Effector memory CD4-positive, alpha-beta T cell (primary cell): ENCODE measurements around the gene AKAP8.

Experiments used
- DNase-seq, 3 donors: peaks; one replicate each; pipeline ENCODE4 v3.0.0-alpha.2; 2020
- H3K27ac ChIP-seq: 2 replicates; pipeline ENCODE4 v1.7.0; 2013; ENCODE audit warnings: mild to moderate bottlenecking, low read length, moderate library complexity; ENCODE audit not compliant: insufficient read depth, poor library complexity, severe bottlenecking
- H3K27me3 ChIP-seq: replicated peaks from 2 replicates; pipeline ENCODE4 v1.7.0; 2013; ENCODE audit warnings: mild to moderate bottlenecking, low read length; ENCODE audit not compliant: insufficient read depth, control insufficient read depth, poor library complexity, severe bottlenecking
- H3K36me3 ChIP-seq: 2 replicates; pipeline ENCODE4 v1.7.0; 2013; ENCODE audit warnings: mild to moderate bottlenecking, low read length, moderate library complexity; ENCODE audit not compliant: control insufficient read depth, insufficient read depth
- H3K4me1 ChIP-seq: 2 replicates; pipeline ENCODE4 v1.7.0; 2013; ENCODE audit warnings: low read length, mild to moderate bottlenecking; ENCODE audit not compliant: control insufficient read depth, insufficient read depth, poor library complexity, severe bottlenecking
- H3K4me3 ChIP-seq: 2 replicates; pipeline ENCODE4 v1.7.0; 2013; ENCODE audit warnings: low read length, low read depth, mild to moderate bottlenecking; ENCODE audit not compliant: insufficient read depth, poor library complexity, severe bottlenecking
- H3K9me3 ChIP-seq: 2 replicates; pipeline ENCODE4 v1.7.0; 2013; ENCODE audit warnings: mild to moderate bottlenecking, low read length, moderate library complexity; ENCODE audit not compliant: control insufficient read depth

The AKAP8 gene

GRCh38 chr19:15404097-15404779 is 24.7 kb upstream of the AKAP8 start:
- no peaks in the 10 kb centered on the region for H3K9me3 ChIP-seq
- H3K27ac ChIP-seq: no peak overlapping the region
- H3K4me3 ChIP-seq: no peak overlapping the region
- peaks cover 50% of the 10 kb centered on the region for H3K36me3 ChIP-seq
- H3K4me1 ChIP-seq: no peaks in the 10 kb centered on the region
- no peak for DNase-seq
- H3K27me3 ChIP-seq: no peaks in the 10 kb centered on the region

GRCh38 chr19:15403151-15403531 is 23.6 kb upstream of the AKAP8 start:
- no peak for DNase-seq
- H3K9me3 ChIP-seq: no peaks in the 10 kb centered on the region
- peaks cover 56% of the 10 kb centered on the region for H3K36me3 ChIP-seq
- H3K4me3 ChIP-seq: no peak overlapping the region
- H3K27ac ChIP-seq: no peak overlapping the region
- H3K4me1 ChIP-seq: no peaks in the 10 kb centered on the region
- H3K27me3 ChIP-seq: no peaks in the 10 kb centered on the region

GRCh38 chr19:15402411-15403150 is 23.0 kb upstream of the AKAP8 start:
- Histone ChIP-seq H3K9me3 (no peaks in the 10 kb centered on the region), H3K27ac (no peak overlapping the region), H3K36me3 (peaks cover 62% of the 10 kb centered on the region), H3K4me1 (no peaks in the 10 kb centered on the region), H3K27me3 (no peaks in the 10 kb centered on the region), H3K4me3 (no peak overlapping the region)
- no peak for DNase-seq

GRCh38 chr19:15401397-15401710 is 21.8 kb upstream of the AKAP8 start:
- Histone ChIP-seq H3K27ac (no peak overlapping the region), H3K4me3 (no peak overlapping the region), H3K27me3 (no peaks in the 10 kb centered on the region), H3K9me3 (no peaks in the 10 kb centered on the region), H3K4me1 (no peaks in the 10 kb centered on the region), H3K36me3 (peaks cover 74% of the 10 kb centered on the region)
- DNase-seq: no peak

- peaks cover 80% of the 10 kb centered on the region for H3K36me3 ChIP-seq
- DNase-seq: no peak
Measured at GRCh38 chr19:15400521-15401396, 21.2 kb upstream of the AKAP8 start.

GRCh38 chr19:15399635-15400034 is 20.0 kb upstream of the AKAP8 start:
- DNase-seq: no peak
- Histone ChIP-seq H3K4me3 (no peak overlapping the region), H3K4me1 (no peaks in the 10 kb centered on the region), H3K27ac (no peak overlapping the region), H3K36me3 (peaks cover 82% of the 10 kb centered on the region), H3K27me3 (no peaks in the 10 kb centered on the region), H3K9me3 (no peaks in the 10 kb centered on the region)

More at GRCh38 chr19:15400521-15401396, 21.2 kb upstream of the AKAP8 start:
- no peak overlapping the region for H3K27ac ChIP-seq
- H3K4me1 ChIP-seq: no peaks in the 10 kb centered on the region
- no peaks in the 10 kb centered on the region for H3K9me3 ChIP-seq
- H3K4me3 ChIP-seq: no peak overlapping the region
- H3K27me3 ChIP-seq: no peaks in the 10 kb centered on the region

GRCh38 chr19:15399234-15399515 is 19.6 kb upstream of the AKAP8 start:
- H3K4me1 ChIP-seq: no peaks in the 10 kb centered on the region
- no peaks in the 10 kb centered on the region for H3K9me3 ChIP-seq
- H3K27me3 ChIP-seq: no peaks in the 10 kb centered on the region
- peaks cover 85% of the 10 kb centered on the region for H3K36me3 ChIP-seq
- no peak overlapping the region for H3K4me3 ChIP-seq
- no peak for DNase-seq
- H3K27ac ChIP-seq: no peak overlapping the region

- no peaks in the 10 kb centered on the region for H3K4me1 ChIP-seq
- peaks cover 84% of the 10 kb centered on the region for H3K36me3 ChIP-seq
- no peak overlapping the region for H3K27ac ChIP-seq
Measured at GRCh38 chr19:15398501-15399233, 19.1 kb upstream of the AKAP8 start.

GRCh38 chr19:15397782-15398181 is 18.2 kb upstream of the AKAP8 start:
- DNase-seq: no peak
- Histone ChIP-seq H3K4me1 (no peaks in the 10 kb centered on the region), H3K27ac (no peak overlapping the region), H3K4me3 (no peak overlapping the region), H3K36me3 (peaks cover 80% of the 10 kb centered on the region), H3K27me3 (no peaks in the 10 kb centered on the region), H3K9me3 (no peaks in the 10 kb centered on the region)

More at GRCh38 chr19:15398501-15399233, 19.1 kb upstream of the AKAP8 start:
- Histone ChIP-seq H3K4me3 (no peak overlapping the region), H3K27me3 (no peaks in the 10 kb centered on the region), H3K9me3 (no peaks in the 10 kb centered on the region)
- DNase-seq: no peak
